ENCODE data around the gene SLC38A2. TPM values are rescaled to one million over a fixed set of nuclear protein-coding genes. Genes with fewer than 3 reads are reported as not detected.

The SLC38A2 gene
- total and polyA plus RNA-seq, 2 experiments from 2014 or later, result 181 to 718 TPM

DNA sequence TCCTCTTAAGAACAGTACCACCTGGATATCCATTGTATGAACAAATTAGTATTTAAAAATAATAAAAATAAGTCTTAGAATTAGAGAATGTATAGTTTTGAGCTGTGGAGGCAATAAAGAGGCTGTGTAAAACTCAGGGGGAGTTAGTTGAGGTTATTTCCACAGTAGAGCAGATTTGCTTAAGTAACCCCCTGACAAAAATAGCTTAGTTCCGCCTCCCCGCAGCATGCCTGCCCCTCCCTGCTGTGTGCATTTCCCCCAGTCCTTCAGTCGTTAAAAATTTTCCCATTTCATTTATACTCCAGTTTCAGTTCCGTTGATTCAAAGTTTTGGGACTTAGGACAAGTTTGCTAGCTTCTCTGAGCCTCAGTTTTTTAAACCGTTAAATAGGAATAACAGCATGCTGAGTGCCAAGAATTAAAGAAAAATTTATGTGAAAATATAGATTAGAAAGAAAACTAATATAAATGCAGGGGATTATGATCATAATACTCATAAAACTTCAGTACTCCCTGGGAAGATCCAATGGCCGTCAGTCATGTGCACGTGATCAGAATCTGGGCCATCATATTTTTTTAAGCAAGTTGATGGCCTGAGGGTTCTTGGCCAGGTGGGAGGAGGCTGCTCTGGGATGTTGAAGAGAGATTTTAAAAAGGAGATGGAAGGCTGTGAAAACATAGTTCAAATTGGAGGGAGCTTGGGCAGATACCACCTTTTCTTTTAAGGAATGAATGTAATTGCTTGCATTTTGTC is 14.5 kb upstream of the SLC38A2 start:
- no peaks in the 10 kb centered on the region for H3K9me2 ChIP-seq (ENCODE audit: insufficient read depth)
- peaks cover 10% of the 10 kb centered on the region; the same call in 1 of the 2 replicates for H3F3A ChIP-seq (replicated peaks; ENCODE audit: low read depth)
- TF ChIP-seq, protein P1, sequence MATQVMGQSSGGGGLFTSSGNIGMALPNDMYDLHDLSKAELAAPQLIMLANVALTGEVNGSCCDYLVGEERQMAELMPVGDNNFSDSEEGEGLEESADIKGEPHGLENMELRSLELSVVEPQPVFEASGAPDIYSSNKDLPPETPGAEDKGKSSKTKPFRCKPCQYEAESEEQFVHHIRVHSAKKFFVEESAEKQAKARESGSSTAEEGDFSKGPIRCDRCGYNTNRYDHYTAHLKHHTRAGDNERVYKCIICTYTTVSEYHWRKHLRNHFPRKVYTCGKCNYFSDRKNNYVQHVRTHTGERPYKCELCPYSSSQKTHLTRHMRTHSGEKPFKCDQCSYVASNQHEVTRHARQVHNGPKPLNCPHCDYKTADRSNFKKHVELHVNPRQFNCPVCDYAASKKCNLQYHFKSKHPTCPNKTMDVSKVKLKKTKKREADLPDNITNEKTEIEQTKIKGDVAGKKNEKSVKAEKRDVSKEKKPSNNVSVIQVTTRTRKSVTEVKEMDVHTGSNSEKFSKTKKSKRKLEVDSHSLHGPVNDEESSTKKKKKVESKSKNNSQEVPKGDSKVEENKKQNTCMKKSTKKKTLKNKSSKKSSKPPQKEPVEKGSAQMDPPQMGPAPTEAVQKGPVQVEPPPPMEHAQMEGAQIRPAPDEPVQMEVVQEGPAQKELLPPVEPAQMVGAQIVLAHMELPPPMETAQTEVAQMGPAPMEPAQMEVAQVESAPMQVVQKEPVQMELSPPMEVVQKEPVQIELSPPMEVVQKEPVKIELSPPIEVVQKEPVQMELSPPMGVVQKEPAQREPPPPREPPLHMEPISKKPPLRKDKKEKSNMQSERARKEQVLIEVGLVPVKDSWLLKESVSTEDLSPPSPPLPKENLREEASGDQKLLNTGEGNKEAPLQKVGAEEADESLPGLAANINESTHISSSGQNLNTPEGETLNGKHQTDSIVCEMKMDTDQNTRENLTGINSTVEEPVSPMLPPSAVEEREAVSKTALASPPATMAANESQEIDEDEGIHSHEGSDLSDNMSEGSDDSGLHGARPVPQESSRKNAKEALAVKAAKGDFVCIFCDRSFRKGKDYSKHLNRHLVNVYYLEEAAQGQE (IDR thresholded peaks at IDR 0.05; ENCODE audit: unreplicated experiment), result no peak
- TF ChIP-seq ETS1 (IDR thresholded peaks at IDR 0.05), result peak; percentile 83
- peaks cover 3% of the 10 kb centered on the region; the same call in 1 of the 3 replicates for H3K9me3 Mint-ChIP-seq
- peaks cover 2% of the 10 kb centered on the region for H3K27me3 Mint-ChIP-seq (ENCODE audit: insufficient read depth, low read depth, poor library complexity)
- peaks cover 76% of the 10 kb centered on the region for H3K4me1 ChIP-seq (ENCODE audit: insufficient read depth)
- peaks cover 73% of the 10 kb centered on the region for H3K4me1 Mint-ChIP-seq
- H2AFZ ChIP-seq, result no peak overlapping the region
- no peaks in the 10 kb centered on the region for H4K20me1 ChIP-seq (replicated peaks; ENCODE audit: insufficient read depth)
- H3K27me3 ChIP-seq (ENCODE audit: insufficient read depth), result no peaks in the 10 kb centered on the region
- H3K4me2 ChIP-seq, result peak overlapping the region; percentile 90
- peak; percentile 67 for DNase-seq (ENCODE audit: low spot score)
- H3K4me3 Mint-ChIP-seq, result peak overlapping the region; percentile 59
- peaks cover 24% of the 10 kb centered on the region for H3K79me2 ChIP-seq (replicated peaks; ENCODE audit: insufficient read depth)
- peak overlapping the region; percentile 72 for H3K4me3 ChIP-seq
- peak overlapping the region; percentile 93 for H3K27ac Mint-ChIP-seq
- peaks cover 34% of the 10 kb centered on the region for H3K36me3 Mint-ChIP-seq (ENCODE audit: low read depth)
- ATAC-seq, result no peak
- H3K27ac ChIP-seq (ENCODE audit: low read depth), result peak overlapping the region; percentile 89
- no peaks in the 10 kb centered on the region; the same call in 1 of the 2 replicates for H3K36me3 ChIP-seq (ENCODE audit: insufficient read depth)

DNA sequence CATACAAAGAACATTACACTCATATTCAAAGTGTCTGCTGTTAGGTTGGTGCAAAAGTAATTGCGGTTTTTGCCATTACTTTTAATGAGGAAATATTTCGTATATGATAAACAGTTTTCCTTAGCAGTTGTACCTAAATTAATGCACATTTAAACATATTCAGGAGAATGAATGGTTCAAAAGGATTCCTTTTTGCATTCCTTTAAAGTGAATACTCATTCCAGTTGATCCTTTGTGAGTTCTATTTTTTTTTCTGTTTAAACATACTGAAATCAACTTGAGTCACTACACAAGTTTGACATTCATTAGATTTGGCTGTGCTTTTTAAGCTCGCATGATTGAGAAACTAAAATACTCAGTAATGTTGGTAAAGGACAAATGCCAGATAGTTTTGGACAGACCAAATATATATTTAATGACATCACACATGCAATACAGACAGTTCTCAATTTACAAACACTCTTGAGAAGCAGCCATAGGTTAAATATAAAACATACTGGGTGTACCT is 13.8 kb upstream of the SLC38A2 start:
- Histone ChIP-seq H3K27me3 (ENCODE audit: insufficient read depth) (no peaks in the 10 kb centered on the region), H3K79me2 (replicated peaks; ENCODE audit: insufficient read depth) (peaks cover 22% of the 10 kb centered on the region), H3K4me2 (peak overlapping the region; percentile 90), H4K20me1 (replicated peaks; ENCODE audit: insufficient read depth) (no peaks in the 10 kb centered on the region), H3K27ac (ENCODE audit: low read depth) (peak overlapping the region; percentile 89), H3F3A (replicated peaks; ENCODE audit: low read depth) (peaks cover 10% of the 10 kb centered on the region; the same call in 1 of the 2 replicates), H3K36me3 (ENCODE audit: insufficient read depth) (no peaks in the 10 kb centered on the region; the same call in 1 of the 2 replicates), H3K4me3 (peak overlapping the region; percentile 72), H3K9me2 (ENCODE audit: insufficient read depth) (no peaks in the 10 kb centered on the region), H3K4me1 (ENCODE audit: insufficient read depth) (peaks cover 75% of the 10 kb centered on the region), H2AFZ (no peak overlapping the region)
- Mint-ChIP-seq H3K4me3 (peak overlapping the region; percentile 48; the same call in 2 of the 3 replicates), H3K36me3 (ENCODE audit: low read depth) (peaks cover 34% of the 10 kb centered on the region), H3K9me3 (peaks cover 3% of the 10 kb centered on the region; the same call in 1 of the 3 replicates), H3K27me3 (ENCODE audit: insufficient read depth, low read depth, poor library complexity) (peaks cover 2% of the 10 kb centered on the region), H3K27ac (peak overlapping the region; percentile 92), H3K4me1 (peaks cover 70% of the 10 kb centered on the region)
- ATAC-seq, result no peak
- no peak for DNase-seq (ENCODE audit: low spot score)
- TF ChIP-seq STAT1 (IDR thresholded peaks at IDR 0.05; ENCODE audit: unreplicated experiment), result no peak
- no peak for TF ChIP-seq EZH2phosphoT487 (IDR thresholded peaks at IDR 0.05; ENCODE audit: unreplicated experiment)
- TF ChIP-seq NANOG (IDR thresholded peaks at IDR 0.05; ENCODE audit: borderline replicate concordance), result no peak
- no peak for TF ChIP-seq ETS1 (IDR thresholded peaks at IDR 0.05)
- TF ChIP-seq ZNF462 (CRISPR knock-in tag; IDR thresholded peaks at IDR 0.05), result no peak
- no peak for TF ChIP-seq POLR2AphosphoS5 (IDR thresholded peaks at IDR 0.05; ENCODE audit: low read depth)

Data from GM23338 (cell line).